Measurements from ENCODE around the gene LPAR2.

Gene LPAR2

DNA sequence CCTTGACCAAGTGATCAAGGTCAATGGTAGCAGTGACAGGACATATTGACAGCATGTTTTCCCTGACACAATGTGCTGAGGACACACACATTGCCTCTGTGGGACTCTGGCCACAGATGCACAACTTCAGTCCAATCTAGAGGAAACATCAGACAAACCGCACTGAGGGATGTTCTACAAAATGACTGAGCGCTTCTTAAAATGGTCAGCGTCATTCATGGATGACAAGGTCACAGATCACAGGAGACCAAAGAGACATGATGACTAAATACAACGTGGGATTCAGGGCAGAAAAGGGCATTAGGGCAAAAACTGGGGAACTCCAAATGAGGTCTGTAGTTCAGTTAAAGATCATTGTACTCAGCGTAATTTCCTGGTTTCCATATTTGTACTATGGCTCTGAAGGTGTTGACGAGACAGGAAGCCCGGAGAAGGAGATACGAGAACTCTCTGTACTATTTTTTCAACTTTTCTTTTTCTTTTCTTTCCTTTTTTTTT, 30.2 kb downstream of the LPAR2 start:
- no peaks in the 10 kb centered on the region for H3K9me3 Mint-ChIP-seq
- DNase-seq (ENCODE audit: low spot score in 2 of 2) (peak in 1 of 2 donors; percentile 73), ATAC-seq (replicated peaks; ENCODE audit: extremely low read depth, poor library complexity, severe bottlenecking) (peak; percentile 79)
- peak overlapping the region; percentile 97 for H3K27ac Mint-ChIP-seq (ENCODE audit: low read depth)
- no peaks in the 10 kb centered on the region for H3K27me3 Mint-ChIP-seq
- H3K36me3 Mint-ChIP-seq (ENCODE audit: insufficient read depth) = peaks cover 20% of the 10 kb centered on the region
- peak overlapping the region; percentile 78 for H3K4me3 Mint-ChIP-seq
- peaks cover 43% of the 10 kb centered on the region for H3K4me1 Mint-ChIP-seq

- Mint-ChIP-seq H3K36me3 (ENCODE audit: insufficient read depth) (peaks cover 24% of the 10 kb centered on the region), H3K4me1 (peaks cover 37% of the 10 kb centered on the region), H3K4me3 (no peak overlapping the region), H3K9me3 (no peaks in the 10 kb centered on the region), H3K27ac (ENCODE audit: low read depth) (peak overlapping the region; percentile 97), H3K27me3 (no peaks in the 10 kb centered on the region)
- ATAC-seq (replicated peaks; ENCODE audit: extremely low read depth, poor library complexity, severe bottlenecking) = no peak
- no peak for DNase-seq (ENCODE audit: low spot score in 2 of 2)
Measured at GRCh38 chr19:19595171-19595701, 32.8 kb downstream of the LPAR2 start.

DNA sequence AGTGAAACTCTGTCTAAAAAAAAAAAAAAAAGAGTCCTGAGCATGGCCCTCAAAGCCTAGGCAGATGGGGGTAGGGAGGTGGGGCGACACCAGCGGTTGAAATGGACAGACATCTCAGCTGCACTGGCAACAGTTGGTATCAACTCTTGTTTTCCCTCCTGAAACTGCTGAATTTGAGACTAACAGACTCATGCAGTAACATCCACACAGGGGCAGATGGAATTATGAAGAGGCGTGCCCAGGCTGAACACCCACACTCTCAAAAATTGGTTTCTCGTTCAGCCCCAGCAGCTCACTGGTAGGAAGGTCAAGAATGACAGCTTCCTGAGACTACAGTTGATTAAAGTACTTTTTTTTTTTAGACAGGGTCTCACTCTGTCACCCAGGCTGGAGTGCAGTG, 33.6 kb downstream of the LPAR2 start:
- Mint-ChIP-seq H3K27ac (ENCODE audit: low read depth) (peak overlapping the region; percentile 41), H3K27me3 (no peaks in the 10 kb centered on the region), H3K4me3 (no peak overlapping the region), H3K4me1 (peaks cover 41% of the 10 kb centered on the region), H3K36me3 (ENCODE audit: insufficient read depth) (peaks cover 29% of the 10 kb centered on the region), H3K9me3 (no peaks in the 10 kb centered on the region)
- DNase-seq (ENCODE audit: low spot score in 2 of 2) (no peak), ATAC-seq (replicated peaks; ENCODE audit: extremely low read depth, poor library complexity, severe bottlenecking) (no peak)

- Mint-ChIP-seq H3K4me1 (peaks cover 33% of the 10 kb centered on the region), H3K36me3 (ENCODE audit: insufficient read depth) (peaks cover 24% of the 10 kb centered on the region), H3K9me3 (no peaks in the 10 kb centered on the region), H3K27ac (ENCODE audit: low read depth) (no peak overlapping the region), H3K27me3 (no peaks in the 10 kb centered on the region), H3K4me3 (no peak overlapping the region)
- no peak for DNase-seq (ENCODE audit: low spot score in 2 of 2)
- ATAC-seq (replicated peaks; ENCODE audit: extremely low read depth, poor library complexity, severe bottlenecking) = no peak
Measured at GRCh38 chr19:19592690-19593089, 35.3 kb downstream of the LPAR2 start.

DNA sequence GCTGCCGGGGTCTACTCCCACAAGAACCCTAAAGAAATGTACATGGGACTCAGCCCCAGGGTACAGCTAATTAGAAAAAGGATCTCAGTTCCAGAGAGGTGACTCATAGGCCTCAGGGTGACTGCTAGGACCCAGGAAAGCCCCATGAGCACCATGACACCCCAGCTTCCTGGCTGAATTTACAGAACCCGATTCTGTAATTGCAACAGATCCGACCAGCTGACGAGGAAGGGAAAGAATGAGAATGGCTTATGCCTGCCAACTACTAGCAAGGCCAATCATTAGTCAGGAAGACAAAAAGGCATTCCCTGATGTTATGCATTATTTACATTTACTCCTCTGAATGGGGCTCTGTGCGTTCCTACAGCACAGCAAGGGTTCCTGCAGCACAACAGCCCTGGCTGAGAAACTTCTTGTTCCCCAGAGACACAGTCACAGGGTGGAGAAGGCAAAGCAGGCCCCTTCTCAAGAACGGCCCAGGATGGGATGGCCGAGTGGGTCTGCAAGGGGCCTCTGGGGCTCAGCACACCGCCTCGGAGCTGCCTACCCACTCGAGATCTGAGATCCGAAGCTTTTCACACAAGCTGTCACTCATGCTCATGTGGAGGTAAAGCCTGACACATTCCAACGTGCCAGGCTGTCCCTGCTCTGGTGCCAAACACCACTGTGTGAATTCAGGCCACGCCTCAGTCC, 36.7 kb downstream of the LPAR2 start:
- peak; percentile 96 for ATAC-seq (replicated peaks; ENCODE audit: extremely low read depth, poor library complexity, severe bottlenecking)
- peaks cover 21% of the 10 kb centered on the region for H3K36me3 Mint-ChIP-seq (ENCODE audit: insufficient read depth)
- H3K4me3 Mint-ChIP-seq = peak overlapping the region; percentile 45
- peak; percentile 25 to 52 for DNase-seq (ENCODE audit: low spot score in 2 of 2)
- no peaks in the 10 kb centered on the region for H3K27me3 Mint-ChIP-seq
- peak overlapping the region; percentile 91 for H3K27ac Mint-ChIP-seq (ENCODE audit: low read depth)
- no peaks in the 10 kb centered on the region for H3K9me3 Mint-ChIP-seq
- H3K4me1 Mint-ChIP-seq = peaks cover 27% of the 10 kb centered on the region

DNA sequence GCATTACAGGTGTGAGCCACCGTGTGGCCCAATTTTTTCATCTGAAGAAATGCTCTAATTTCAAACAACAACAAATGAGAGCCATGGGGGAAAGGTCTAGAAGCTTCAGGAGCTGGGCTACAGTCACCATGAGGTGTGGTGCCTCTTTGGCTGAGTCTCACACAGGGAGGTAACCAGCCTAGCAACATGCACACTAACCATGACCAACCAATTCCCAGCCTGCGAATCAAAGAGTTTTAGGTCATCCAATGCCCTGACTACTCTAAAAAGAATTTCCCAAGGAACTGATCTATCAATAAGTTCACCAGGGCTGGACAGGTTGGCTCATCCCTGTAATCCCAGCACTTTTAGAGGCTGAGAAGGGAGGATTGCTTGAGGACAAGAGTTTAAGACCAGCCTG, 39.5 kb downstream of the LPAR2 start:
- Mint-ChIP-seq H3K36me3 (ENCODE audit: insufficient read depth) (peaks cover 21% of the 10 kb centered on the region), H3K4me1 (peaks cover 27% of the 10 kb centered on the region), H3K9me3 (no peaks in the 10 kb centered on the region), H3K27me3 (no peaks in the 10 kb centered on the region), H3K4me3 (no peak overlapping the region), H3K27ac (ENCODE audit: low read depth) (peak overlapping the region; percentile 91)
- DNase-seq (ENCODE audit: low spot score in 2 of 2) = no peak
- no peak for ATAC-seq (replicated peaks; ENCODE audit: extremely low read depth, poor library complexity, severe bottlenecking)

DNA sequence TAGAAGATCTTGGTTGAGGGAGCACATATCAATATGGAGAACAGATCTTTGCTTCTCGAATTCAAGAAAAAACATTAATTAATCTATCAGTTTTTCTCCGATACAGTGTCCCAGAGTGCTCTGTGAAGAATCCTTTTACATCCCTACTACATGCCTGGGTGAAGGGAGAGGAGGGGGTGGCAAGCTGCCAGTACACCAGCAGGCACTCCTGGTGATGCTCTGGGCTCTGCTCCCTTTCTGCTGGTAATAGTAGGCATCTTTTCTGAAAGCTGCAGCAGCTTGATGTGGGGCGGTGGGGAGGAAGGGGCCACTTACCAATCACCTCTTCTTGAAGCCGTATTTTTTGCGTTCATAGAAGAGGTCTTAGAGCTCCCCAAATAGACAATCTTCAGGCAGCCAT, 40.2 kb downstream of the LPAR2 start:
- DNase-seq (ENCODE audit: low spot score in 2 of 2) = no peak
- H3K4me1 Mint-ChIP-seq = peaks cover 27% of the 10 kb centered on the region
- H3K36me3 Mint-ChIP-seq (ENCODE audit: insufficient read depth) = peaks cover 18% of the 10 kb centered on the region
- no peaks in the 10 kb centered on the region for H3K9me3 Mint-ChIP-seq
- no peak overlapping the region for H3K27ac Mint-ChIP-seq (ENCODE audit: low read depth)
- H3K4me3 Mint-ChIP-seq = no peak overlapping the region
- no peak for ATAC-seq (replicated peaks; ENCODE audit: extremely low read depth, poor library complexity, severe bottlenecking)
- no peaks in the 10 kb centered on the region for H3K27me3 Mint-ChIP-seq

GRCh38 chr19:19584356-19584755, 43.7 kb downstream of the LPAR2 start:
- H3K4me3 Mint-ChIP-seq = no peak overlapping the region
- ATAC-seq (replicated peaks; ENCODE audit: extremely low read depth, poor library complexity, severe bottlenecking) = no peak
- H3K36me3 Mint-ChIP-seq (ENCODE audit: insufficient read depth) = peaks cover 14% of the 10 kb centered on the region
- no peaks in the 10 kb centered on the region for H3K9me3 Mint-ChIP-seq
- H3K27ac Mint-ChIP-seq (ENCODE audit: low read depth) = no peak overlapping the region
- DNase-seq (ENCODE audit: low spot score in 2 of 2) = no peak
- H3K27me3 Mint-ChIP-seq = no peaks in the 10 kb centered on the region
- peaks cover 22% of the 10 kb centered on the region for H3K4me1 Mint-ChIP-seq

- peaks cover 11% of the 10 kb centered on the region for H3K36me3 Mint-ChIP-seq (ENCODE audit: insufficient read depth)
- peaks cover 16% of the 10 kb centered on the region for H3K4me1 Mint-ChIP-seq
- no peak overlapping the region for H3K27ac Mint-ChIP-seq (ENCODE audit: low read depth)
- no peak for DNase-seq (ENCODE audit: low spot score in 2 of 2)
- no peaks in the 10 kb centered on the region for H3K9me3 Mint-ChIP-seq
- H3K27me3 Mint-ChIP-seq = no peaks in the 10 kb centered on the region
- ATAC-seq (replicated peaks; ENCODE audit: extremely low read depth, poor library complexity, severe bottlenecking) = no peak
- no peak overlapping the region for H3K4me3 Mint-ChIP-seq
Measured at GRCh38 chr19:19582471-19582870, 45.5 kb downstream of the LPAR2 start.

DNA sequence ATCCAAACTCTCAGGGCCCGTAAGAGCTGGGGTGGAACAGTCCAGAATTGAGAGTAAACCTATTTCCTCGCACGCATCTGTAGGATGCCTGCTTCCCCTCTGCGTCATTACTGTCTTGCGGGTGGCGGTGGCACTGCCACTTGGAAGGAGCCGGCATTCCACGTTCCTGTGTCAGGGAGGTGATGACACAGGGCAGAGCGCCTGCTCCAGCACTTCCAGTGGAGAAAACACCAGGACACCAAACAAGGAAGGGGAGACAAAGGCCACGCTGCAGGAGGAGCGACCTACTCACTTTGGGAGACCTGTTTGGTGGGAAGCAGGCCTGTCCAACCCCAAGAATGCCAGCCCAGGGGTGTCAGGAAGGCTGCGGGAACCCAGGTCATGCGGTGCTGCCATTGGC, 46.6 kb downstream of the LPAR2 start:
- Mint-ChIP-seq H3K4me1 (peaks cover 16% of the 10 kb centered on the region), H3K9me3 (no peaks in the 10 kb centered on the region), H3K36me3 (ENCODE audit: insufficient read depth) (peaks cover 11% of the 10 kb centered on the region), H3K27me3 (no peaks in the 10 kb centered on the region), H3K27ac (ENCODE audit: low read depth) (peak overlapping the region; percentile 51), H3K4me3 (peak overlapping the region; percentile 20)
- DNase-seq (ENCODE audit: low spot score in 2 of 2) (no peak), ATAC-seq (replicated peaks; ENCODE audit: extremely low read depth, poor library complexity, severe bottlenecking) (no peak)

DNA sequence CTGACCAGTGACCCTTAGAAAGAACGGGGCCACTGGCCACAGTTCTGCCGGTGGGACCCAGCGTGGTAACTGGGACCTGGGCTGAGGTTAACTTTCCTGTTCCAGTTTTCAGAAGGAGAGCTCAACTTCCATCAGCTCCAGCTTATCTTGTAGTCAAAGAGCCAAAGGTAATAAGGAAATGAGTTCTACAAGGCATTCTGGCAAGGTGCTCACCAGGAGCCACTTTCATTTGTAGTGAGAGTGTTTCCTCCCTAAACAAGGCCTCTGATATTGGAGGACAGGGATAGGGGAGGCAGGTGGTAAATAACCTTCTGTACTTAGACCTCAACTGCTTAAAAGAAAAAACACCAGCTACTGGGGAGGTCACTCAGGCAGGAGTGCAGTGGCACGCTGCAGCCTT, 47.6 kb downstream of the LPAR2 start:
- Mint-ChIP-seq H3K36me3 (ENCODE audit: insufficient read depth) (peaks cover 8% of the 10 kb centered on the region), H3K9me3 (no peaks in the 10 kb centered on the region), H3K4me1 (peaks cover 16% of the 10 kb centered on the region), H3K4me3 (no peak overlapping the region), H3K27ac (ENCODE audit: low read depth) (no peak overlapping the region), H3K27me3 (no peaks in the 10 kb centered on the region)
- ATAC-seq (replicated peaks; ENCODE audit: extremely low read depth, poor library complexity, severe bottlenecking) = no peak
- DNase-seq (ENCODE audit: low spot score in 2 of 2) = no peak

DNA sequence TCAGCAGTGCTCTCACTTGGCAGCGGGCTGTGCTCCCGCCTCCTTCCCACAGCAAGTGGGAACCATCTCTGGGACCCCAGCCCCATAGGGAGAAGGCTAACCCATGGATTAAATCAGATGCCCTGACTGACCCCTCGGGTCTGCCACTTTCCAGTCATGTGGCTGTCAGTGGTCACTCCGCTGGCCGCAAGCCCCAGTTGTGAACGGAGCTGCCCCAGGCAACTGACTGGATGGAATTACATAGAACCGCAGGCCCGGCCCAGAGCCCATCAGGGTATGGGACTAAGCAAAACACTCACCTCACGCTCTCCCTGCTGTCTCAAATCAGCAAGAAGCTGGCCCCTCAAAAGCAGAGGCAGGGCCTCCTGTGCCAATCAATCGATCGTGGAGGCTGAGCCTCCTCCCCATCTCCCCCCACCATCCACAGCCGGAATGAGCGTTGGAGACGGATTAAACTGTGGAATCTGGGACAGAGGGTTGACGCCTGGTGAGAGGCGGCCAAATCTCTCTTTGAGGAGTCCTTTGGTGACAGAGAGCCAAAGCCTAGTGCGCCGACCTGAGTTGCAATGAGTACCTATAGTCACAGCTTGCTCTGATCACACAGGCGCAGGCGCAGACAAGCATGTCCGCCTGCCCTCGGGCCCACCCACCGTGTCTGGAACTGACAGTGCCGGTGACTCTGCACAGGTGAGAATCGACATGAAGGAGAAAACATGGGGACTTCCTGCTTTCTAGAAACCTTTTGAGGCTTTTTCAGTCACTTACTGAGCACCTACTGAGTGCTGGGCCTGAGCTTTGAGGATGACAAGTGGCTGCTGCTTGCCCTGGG, 48.3 kb downstream of the LPAR2 start:
- peak overlapping the region; percentile 82 for H3K27ac Mint-ChIP-seq (ENCODE audit: low read depth)
- H3K4me3 Mint-ChIP-seq = no peak overlapping the region
- H3K9me3 Mint-ChIP-seq = no peaks in the 10 kb centered on the region
- DNase-seq (ENCODE audit: low spot score in 2 of 2) = no peak
- H3K4me1 Mint-ChIP-seq = peaks cover 16% of the 10 kb centered on the region
- no peaks in the 10 kb centered on the region for H3K27me3 Mint-ChIP-seq
- H3K36me3 Mint-ChIP-seq (ENCODE audit: insufficient read depth) = peaks cover 7% of the 10 kb centered on the region
- no peak for ATAC-seq (replicated peaks; ENCODE audit: extremely low read depth, poor library complexity, severe bottlenecking)

DNA sequence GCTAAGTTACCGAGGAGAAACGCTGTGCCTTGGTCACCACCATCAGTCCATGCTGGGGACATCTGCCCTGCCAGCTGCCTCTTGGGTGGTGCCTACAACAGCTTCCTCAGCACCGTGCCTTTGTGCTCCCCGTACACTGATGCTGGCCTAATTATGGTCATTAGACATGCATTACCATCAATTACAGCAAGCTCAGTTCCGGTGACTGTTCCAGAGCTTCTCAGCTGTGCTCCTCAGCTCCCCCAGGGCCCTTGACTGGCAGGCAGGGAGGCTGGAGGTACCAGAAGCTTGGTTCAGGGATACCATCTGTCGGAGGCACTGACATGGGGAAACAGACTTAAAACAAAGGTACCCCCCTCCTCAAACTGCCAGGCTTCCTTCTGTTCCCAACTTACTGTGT, 49.8 kb downstream of the LPAR2 start:
- Mint-ChIP-seq H3K4me3 (no peak overlapping the region), H3K9me3 (no peaks in the 10 kb centered on the region), H3K27me3 (no peaks in the 10 kb centered on the region), H3K27ac (ENCODE audit: low read depth) (no peak overlapping the region), H3K36me3 (ENCODE audit: insufficient read depth) (peaks cover 6% of the 10 kb centered on the region), H3K4me1 (peaks cover 16% of the 10 kb centered on the region)
- DNase-seq (ENCODE audit: low spot score in 2 of 2) (no peak), ATAC-seq (replicated peaks; ENCODE audit: extremely low read depth, poor library complexity, severe bottlenecking) (no peak)

All from central memory CD8-positive, alpha-beta T cell (primary cell).